Activated CD4-positive, alpha-beta T cell treated with anti-CD3 and anti-CD28 coated beads, Interleukin-2, amount 50 U/mL, for 1 hour (primary cell): ENCODE data around the gene ATP6V0B.

Experiments used
- DNase-seq: peaks from one replicate; pipeline ENCODE4 v3.0.0-alpha.2; 2020

The ATP6V0B gene

GRCh38 chr1:44008259-44008658 lies 33.5 kb downstream of the ATP6V0B start:
- DNase-seq, result no peak

- no peak for DNase-seq
Measured at GRCh38 chr1:44010935-44011471, 36.2 kb downstream of the ATP6V0B start.

DNA sequence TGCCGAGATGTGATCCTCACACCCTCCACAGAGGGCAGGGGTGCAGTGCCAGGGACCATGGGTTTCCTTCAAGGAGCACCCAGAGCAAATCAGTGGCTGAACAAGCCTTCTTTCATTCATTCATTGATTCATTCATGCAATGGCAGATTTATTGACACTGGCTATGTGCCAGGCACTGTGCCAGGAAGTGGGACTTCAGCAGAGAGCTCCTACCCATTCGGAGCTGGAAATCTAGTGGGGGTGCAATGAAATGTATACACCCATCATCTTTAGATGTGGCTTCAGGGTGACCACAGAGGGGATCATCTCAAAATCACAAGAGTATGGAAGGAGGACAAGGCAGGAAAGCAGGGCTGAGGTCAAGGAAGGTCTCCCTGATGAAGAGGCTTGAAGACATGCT lies 37.6 kb downstream of the ATP6V0B start:
- no peak for DNase-seq

DNA sequence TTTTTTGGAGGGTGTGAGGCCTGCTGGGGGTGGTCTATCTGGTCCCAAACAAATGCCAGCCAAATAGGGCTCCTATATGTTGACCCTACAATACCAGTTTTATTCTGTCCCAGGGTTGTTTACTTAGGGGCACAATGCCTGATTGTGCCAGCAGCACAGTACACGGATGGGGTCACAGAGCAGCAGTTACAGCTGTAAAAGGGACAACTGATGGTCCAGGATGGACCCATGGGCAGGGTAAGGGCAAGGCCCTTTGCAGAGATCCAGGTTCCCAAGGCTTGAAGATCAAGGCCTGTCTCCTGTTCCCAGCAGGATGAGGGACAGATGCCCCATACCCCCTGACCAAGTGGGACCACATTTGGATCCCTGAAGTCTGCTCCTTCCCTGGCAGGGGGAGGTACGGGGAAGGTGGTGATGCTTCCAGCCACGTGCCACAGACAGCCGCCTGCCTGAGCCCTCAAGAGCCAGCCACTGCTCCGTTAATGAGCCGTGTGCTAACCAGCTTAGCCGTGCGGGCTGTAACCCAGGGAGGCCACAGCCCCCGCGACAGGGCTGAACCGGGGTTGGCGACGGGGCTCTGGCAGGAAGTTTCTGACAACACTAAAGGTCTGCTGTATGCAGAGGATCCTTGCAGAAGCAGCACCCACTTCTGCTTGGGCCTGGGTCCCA lies 38.3 kb downstream of the ATP6V0B start:
- no peak for DNase-seq

DNA sequence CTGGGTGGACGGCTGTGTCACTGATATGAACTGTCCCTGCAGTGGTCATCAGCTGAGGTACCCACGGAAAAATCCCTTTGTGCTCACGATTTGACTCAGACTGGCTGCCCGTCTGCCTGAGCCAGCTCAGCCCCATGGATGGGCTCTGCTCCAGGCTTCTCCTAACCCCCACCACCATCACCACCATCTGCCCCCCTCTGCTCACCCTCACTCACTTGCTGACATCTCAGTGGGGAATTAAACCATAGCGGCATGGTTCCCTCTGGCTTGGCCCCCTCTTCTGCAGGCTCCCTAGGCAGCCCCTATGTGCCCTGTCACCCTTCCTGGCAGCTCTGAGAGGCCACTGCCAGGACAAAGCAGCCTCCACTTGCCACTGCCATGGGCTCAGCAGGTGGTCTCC lies 39.2 kb downstream of the ATP6V0B start:
- no peak for DNase-seq

GRCh38 chr1:44014365-44015104 lies 39.8 kb downstream of the ATP6V0B start:
- no peak for DNase-seq

DNA sequence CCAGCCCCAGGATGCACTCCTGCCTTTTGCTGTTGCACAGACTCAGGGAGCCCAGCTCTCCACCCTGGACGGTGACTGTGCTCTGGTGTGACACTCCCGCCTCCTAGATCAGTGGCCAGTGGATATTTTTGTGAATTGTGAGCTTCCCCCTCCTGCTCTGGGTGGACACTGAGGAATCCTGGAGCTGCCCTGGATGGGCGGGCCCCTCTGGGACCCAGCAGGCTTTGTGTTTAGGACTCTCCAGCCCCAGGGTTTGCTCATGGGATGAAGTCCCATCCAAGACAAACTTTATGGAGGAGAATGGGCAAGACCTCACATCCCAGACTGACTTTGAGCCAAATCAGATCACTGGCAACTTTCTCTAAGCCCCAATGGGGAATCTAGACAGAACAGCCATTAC lies 40.4 kb downstream of the ATP6V0B start:
- DNase-seq, result no peak

GRCh38 chr1:44016041-44016889 lies 41.5 kb downstream of the ATP6V0B start:
- no peak for DNase-seq

DNA sequence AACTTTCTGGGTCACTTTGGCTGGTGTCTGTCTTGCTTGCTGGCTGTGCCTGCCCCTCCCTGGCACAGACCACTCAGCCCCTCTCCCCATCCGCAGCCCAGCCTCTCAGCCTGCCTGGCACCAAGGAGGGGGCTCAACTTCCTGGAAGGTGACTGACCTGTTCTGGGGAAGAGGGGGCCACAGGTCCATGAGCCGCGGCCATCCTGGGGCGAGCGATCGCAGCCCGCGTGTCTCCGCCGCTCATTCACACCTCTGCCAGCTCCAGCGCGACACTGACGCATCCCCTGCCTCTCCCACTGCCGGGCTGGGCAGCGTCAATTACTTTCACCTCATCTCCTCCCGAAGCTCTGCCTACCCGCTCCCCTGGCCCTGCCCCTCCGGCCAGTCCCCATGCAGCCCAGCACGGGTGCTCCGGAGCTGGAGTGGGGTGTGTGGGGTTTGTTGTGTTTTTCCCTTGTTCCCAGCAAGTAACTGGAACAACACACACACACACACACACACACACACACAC lies 42.2 kb downstream of the ATP6V0B start:
- no peak for DNase-seq

DNA sequence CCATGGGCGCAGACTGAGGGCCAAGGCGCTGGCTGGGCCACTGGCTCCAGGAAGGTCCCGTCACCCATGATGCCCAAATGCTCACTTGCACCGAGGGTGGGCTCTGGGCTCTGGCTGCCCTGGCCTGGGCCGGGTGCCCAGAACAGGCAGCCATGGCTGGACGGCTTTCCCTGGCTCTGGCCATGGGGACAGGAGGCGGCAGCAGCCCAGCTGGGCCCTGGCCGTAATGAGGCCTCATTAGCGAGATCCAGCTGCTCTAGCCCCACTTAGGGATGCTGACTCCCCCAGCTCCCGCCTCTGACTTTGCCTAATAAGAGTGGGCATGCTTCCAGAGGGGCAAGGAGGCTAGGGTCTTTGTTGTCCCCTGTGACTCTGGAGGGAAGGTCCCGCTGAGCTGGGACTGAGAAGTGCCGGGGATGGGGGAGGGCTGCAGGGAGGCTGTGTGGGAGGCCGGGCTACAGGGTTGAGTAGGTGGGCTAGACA lies 44.7 kb downstream of the ATP6V0B start:
- no peak for DNase-seq

DNA sequence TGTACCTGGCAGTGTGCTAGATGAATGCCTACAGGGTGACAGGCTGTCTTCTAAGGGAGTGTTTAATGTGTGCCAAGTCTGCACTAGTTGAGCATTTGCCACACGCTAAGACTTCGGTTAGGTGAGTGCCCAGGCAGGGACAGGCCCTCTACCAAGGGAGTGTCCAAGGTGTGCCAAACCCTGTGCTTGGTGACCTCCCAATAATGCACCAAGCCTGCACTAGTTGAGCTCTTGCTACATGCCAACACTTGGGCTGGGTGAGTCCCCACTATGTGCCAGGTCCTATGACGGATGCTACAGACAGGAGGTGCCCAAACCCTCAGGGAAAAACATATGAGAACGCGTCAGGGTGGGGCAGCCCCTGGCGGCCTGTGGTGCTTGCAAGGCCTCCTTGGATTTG lies 45.7 kb downstream of the ATP6V0B start:
- DNase-seq, result no peak

- no peak for DNase-seq
Measured at GRCh38 chr1:44021156-44021555, 46.4 kb downstream of the ATP6V0B start.

DNA sequence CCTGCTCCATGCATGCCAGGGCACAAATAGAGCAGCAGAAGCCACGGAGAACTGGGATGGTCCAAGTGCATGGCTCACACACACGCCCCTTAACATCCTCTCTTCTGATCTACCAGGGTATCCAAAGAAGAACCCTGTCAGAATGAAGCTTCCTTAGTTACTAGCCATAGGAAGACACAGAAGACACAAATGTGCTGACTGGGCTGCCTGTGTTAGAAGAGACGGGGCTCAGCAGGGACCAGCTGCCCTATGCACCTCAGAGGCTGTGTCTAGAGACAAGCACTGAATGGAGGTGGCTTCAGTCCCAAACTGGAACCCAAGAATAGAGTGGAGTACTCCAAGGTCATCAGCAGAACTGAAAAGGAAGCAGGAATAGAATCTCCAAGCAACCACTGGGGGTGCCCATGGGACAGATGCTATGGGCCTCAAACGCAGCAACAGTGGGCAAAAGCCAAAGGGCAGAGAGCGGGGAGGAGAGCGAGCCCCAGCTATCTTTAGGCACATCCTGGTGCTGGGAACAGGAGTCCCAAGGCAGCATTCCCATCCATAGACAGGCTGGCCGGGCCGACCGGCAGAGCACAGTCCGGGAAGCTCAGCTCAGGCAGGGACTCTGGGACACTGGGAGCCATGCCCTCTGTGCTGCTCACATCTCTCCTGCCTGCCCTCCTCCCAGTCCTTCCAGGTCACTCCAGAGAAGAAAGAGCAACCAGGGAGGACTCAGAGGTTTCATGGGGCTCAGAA lies 47.0 kb downstream of the ATP6V0B start:
- no peak for DNase-seq

DNA sequence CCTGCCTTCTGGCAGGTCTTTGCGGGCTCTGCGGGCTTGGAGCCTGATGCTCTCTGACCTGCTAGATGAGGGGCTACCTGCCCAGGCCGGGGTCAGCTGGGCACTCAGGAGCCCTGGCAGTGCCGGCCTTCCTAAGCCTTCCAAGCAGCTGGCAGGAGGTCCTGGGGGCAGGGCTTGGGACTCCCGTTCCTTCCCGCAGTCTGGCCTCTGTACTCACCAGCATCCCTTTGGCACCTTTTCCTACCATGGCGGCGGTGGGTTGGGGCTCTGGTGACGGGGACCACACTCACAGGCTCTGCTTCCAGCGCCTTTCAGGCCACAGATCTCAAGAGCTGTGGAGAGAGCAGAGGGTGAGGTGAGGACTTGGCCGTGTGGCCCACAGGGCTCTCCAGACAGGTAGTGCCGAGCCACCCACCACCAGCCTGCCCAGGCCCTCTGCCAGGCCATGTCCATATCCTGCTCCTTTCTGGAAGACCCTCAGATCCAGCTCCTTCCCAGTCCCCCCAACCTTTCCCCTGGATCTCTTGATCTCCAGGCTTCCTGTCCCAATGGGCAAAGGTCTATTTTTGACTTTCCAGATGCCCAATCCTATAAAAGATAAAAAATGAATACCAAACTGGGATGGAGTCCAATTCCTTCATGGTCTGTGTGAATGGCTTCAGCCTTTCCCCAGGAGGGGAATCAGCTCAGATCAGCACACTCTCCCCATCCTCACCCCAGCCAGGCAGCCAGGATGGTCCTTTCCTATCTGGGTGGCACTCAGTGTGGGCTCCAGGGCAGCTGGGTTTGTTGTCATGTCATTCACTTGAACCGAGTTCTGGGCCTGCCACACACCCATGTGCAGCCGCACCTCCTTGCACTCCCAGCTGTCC lies 49.5 kb downstream of the ATP6V0B start:
- no peak for DNase-seq

DNA sequence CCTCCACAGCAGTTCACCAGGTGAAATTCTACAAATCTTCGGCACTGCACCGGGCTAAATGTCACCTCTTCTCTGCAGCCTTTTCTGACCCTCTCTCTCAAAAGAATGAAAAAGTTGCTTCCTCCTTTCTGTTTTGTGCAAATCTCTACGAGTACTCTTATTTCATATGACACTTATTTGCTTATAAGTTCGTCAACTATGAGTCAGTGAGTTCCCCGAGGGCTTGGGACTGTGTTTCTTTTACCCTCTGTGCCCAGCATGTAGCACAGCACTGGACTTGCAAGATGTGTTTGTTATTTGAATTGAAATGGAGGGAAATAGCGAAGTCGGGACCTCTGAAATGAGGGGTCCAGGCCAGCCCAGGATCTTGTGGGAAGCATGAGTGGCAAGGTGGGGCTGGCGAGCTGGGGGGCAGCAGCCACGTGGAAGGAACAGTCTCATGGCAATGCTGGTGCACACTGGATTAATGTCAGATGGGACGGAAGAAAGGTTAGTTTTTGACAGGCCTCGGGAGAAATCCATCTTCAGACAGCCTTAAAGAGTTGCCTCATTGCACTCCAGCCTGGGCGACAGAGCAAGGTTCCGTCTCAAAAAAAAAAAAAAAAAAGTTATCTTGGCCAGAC lies 50.3 kb downstream of the ATP6V0B start:
- no peak for DNase-seq

DNA sequence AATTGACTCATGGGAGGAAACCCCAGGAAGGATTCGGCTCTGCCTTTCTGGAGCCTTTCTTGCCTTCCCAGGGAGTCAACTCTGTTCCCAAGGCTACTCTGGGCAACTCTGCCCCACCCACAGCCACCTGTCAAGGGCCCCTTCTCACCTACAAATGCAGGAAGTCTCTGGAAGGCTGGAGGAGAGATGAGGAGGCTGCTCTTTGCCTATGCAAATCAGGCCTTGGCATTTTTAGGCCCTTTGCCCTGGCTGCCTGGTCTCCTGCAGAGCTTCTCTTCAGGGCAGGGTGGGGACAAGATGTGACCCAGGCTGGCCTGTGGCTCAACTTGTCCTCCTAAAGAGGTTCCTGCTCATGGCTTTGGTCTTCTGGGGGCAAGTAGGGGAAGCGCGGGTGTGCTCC lies 51.1 kb downstream of the ATP6V0B start:
- no peak for DNase-seq

- no peak for DNase-seq
Measured at GRCh38 chr1:44027320-44027719, 52.6 kb downstream of the ATP6V0B start.
